GM18951 (cell line): ENCODE data around the gene DEFB132.
"Not testable (repeated sequence)": the region's sequence is repeated elsewhere in the genome, so short reads cannot be mapped to it uniquely, and the experiment has no call there.

Experiments used
- POLR2A ChIP-seq: IDR thresholded peaks from 4 replicates; pipeline ENCODE4 v1.6.1; 2011; ENCODE audit warnings: mild to moderate bottlenecking; ENCODE audit not compliant: insufficient read length, insufficient read depth; ENCODE audit errors: extremely low read depth
- in situ Hi-C: fragments of 300-500 bp; cut with MboI; formaldehyde crosslinking; loops from one replicate; pipeline ENCODE4 v1.12.0; 2022; ENCODE audit warnings: low sequenced_read_pairs, mixed read lengths, inconsistent platforms; ENCODE audit not compliant: unreplicated experiment

Gene DEFB132

GRCh38 chr20:237489-237888 is 20.0 kb upstream of the DEFB132 start:
- in situ Hi-C loops = no loop called here
- no peak for TF ChIP-seq POLR2A

DNA sequence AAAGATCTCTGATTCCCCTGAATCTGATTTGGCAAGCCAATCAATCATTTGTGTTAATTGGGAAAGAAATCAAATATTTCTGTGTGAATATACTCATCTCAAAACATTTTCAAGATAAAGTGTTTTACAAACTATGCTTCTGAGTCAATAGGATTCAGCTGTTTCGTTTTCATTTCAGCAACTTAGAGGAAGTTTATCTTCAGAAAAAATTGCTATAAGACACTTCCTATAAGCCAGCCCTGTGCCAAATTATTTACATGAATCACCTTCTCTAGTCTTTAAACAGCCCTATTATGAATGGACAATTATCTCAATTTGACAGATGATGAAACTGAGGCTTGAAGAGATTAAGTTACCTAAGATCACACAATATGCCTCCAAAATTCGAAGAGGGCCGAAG is 19.6 kb upstream of the DEFB132 start:
- in situ Hi-C loops = no loop called here
- no peak for TF ChIP-seq POLR2A

GRCh38 chr20:242905-243304 is 14.6 kb upstream of the DEFB132 start:
- in situ Hi-C loops = no loop called here
- TF ChIP-seq POLR2A = no peak

GRCh38 chr20:251354-251753 is 6.2 kb upstream of the DEFB132 start:
- no peak for TF ChIP-seq POLR2A
- in situ Hi-C loops = no loop called here

- no peak for TF ChIP-seq POLR2A
- in situ Hi-C loops = no loop called here
Observed at GRCh38 chr20:252801-253200, 4.7 kb upstream of the DEFB132 start.

GRCh38 chr20:253447-253846 is 4.1 kb upstream of the DEFB132 start:
- in situ Hi-C loops = not testable (repeated sequence)

- TF ChIP-seq POLR2A = no peak
- in situ Hi-C loops = no loop called here
Observed at GRCh38 chr20:258269-258858, 840 bp downstream of the DEFB132 start.

DNA sequence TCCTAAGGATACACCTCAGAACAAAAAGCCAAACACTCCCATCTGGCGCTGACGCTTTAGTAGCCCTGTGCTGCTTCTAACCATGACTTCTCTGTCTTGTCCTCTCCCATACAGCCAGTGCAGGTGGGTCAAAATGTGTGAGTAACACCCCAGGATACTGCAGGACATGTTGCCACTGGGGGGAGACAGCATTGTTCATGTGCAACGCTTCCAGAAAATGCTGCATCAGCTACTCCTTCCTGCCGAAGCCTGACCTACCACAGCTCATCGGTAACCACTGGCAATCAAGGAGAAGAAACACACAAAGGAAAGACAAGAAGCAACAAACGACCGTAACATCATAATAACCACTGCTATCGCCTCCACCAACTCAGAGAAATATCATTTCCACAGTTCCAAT is 1.4 kb downstream of the DEFB132 start:
- TF ChIP-seq POLR2A = no peak
- in situ Hi-C loops = no loop called here

DNA sequence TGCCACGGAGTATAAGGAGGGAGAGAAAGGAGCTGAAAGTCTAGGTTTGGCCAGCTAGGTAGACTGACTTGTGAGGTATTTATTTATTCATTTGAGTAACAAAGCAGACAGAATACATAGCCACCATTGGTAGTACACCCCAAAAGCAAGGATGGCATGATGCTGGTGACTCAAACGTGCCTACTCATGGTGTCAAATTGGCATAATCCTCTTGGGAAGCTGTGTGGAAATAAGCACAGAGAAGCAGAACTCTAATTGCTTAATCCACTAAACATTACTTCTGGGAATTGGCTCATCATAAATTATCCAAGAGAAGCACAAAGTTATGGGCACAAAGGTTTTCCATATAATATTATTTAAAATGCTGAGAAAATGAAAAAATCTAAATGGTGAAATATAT is 2.5 kb downstream of the DEFB132 start:
- no peak for TF ChIP-seq POLR2A
- in situ Hi-C loops = no loop called here

- in situ Hi-C loops = no loop called here
- no peak for TF ChIP-seq POLR2A
Observed at GRCh38 chr20:263701-264100, 6.2 kb downstream of the DEFB132 start.

- TF ChIP-seq POLR2A = peak; percentile 42
- in situ Hi-C loops = no loop called here
Observed at GRCh38 chr20:266596-267562, 9.4 kb downstream of the DEFB132 start.

DNA sequence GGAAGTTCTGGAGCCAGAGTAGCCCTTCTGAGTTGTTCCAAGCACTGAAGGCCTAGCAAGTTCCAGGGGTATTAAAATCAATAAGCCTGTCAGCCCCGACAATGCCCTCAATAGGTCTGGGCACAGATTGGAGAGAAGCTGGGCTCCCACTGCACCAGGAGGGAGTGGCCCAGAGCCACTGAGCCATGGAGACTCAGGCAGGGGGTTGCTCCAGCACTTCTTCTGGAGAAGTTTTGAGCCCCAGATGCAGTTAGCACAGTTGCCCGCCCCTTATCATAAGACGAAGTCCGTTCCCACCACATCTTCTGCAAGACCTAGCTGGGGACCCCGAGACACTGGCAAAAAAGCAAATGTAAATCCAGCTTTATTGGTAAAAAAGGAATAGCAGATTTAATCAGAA is 13.0 kb downstream of the DEFB132 start:
- TF ChIP-seq POLR2A = no peak
- in situ Hi-C loops = no loop called here

DNA sequence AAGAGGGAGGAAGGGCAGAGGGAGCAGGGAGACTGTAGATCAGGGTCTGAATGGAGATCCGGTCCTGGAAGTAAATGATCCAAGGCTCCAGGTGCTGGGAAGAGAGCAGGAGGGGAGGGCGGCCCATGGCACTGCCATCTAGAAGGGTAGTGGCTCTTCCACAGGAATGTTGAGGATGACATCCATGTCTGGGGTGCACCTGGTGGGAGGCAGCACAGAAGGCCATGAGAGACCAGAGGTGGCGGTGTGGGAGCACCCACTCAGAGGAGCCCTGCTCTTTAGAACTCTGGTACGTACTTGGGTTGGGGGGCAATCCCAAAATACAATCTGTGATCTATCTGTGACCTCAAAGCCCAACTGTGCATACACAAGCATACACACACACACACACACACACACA is 13.5 kb downstream of the DEFB132 start:
- TF ChIP-seq POLR2A = no peak
- in situ Hi-C loops = no loop called here

- no peak for TF ChIP-seq POLR2A
- in situ Hi-C loops = no loop called here
Observed at GRCh38 chr20:271528-271927, 14.0 kb downstream of the DEFB132 start.

- in situ Hi-C loops = no loop called here
- TF ChIP-seq POLR2A = no peak
Observed at GRCh38 chr20:272718-273117, 15.2 kb downstream of the DEFB132 start.

- TF ChIP-seq POLR2A = no peak
Observed at GRCh38 chr20:273884-274283, 16.4 kb downstream of the DEFB132 start.

More at GRCh38 chr20:273884-274283, 16.4 kb downstream of the DEFB132 start:
- in situ Hi-C loops = no loop called here
